ENCODE data around the gene MGMT. TPM values are rescaled to one million over a fixed set of nuclear protein-coding genes. Genes with fewer than 3 reads are reported as not detected.

The MGMT gene
- total RNA-seq, 2 experiments from 2014 or later, result 24.6 to 26.0 TPM

DNA sequence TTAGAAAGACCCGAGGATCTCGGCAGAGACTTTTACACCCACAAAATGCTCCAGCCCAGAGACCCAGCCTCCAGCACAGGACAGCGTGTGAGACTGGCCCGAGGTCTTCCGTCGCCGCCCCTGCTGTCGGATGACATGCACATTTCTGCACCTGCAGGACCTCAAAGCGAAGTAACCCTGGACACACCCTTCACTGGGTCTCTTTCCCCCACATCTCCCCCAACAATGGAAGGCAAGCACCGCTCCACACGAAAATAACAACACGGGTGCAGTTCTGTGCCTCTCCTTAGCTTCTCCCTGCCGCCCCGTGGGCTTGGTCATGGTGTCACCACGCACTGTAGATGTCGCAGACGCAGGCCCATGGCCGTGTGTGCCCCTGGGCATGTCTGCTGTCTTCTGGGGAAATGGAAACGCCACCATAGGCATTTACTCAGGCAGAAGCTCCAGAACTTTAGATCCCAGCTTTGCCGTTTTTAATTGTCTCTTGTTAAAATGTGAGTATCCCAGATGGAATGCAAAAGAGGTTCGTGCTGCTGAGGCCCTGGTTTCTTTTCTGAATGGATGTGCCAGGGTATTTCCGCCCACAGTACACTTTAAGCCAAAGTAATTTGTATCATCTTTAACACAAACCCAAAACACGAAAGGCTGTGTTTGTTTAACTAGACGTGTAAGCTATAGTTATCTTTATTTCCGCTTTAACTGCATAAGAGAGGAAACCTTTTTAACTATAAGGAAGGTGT lies 237.9 kb downstream of the MGMT start:
- H3K27ac Mint-ChIP-seq, result no peak overlapping the region
- no peak for DNase-seq
- intact Hi-C loops (cut with micrococcal nuclease), result no loop called here
- CTCF ChIA-PET, result no interaction called here
- H3K4me3 Mint-ChIP-seq, result no peak overlapping the region
- peaks cover 29% of the 10 kb centered on the region for H3K36me3 Mint-ChIP-seq (ENCODE audit: low read depth)
- H3K27me3 Mint-ChIP-seq (ENCODE audit: low read depth), result no peaks in the 10 kb centered on the region
- peaks cover 9% of the 10 kb centered on the region for H3K4me1 Mint-ChIP-seq (ENCODE audit: low read depth)
- H3K9me3 Mint-ChIP-seq, result no peaks in the 10 kb centered on the region

- intact Hi-C loops (cut with micrococcal nuclease), result no loop called here
- H3K4me1 Mint-ChIP-seq (ENCODE audit: low read depth), result peaks cover 9% of the 10 kb centered on the region
- H3K27me3 Mint-ChIP-seq (ENCODE audit: low read depth), result no peaks in the 10 kb centered on the region
- CTCF ChIA-PET, result no interaction called here
- H3K27ac Mint-ChIP-seq, result no peak overlapping the region
- H3K36me3 Mint-ChIP-seq (ENCODE audit: low read depth), result peaks cover 28% of the 10 kb centered on the region
- H3K9me3 Mint-ChIP-seq, result no peaks in the 10 kb centered on the region
- DNase-seq, result no peak
- H3K4me3 Mint-ChIP-seq, result no peak overlapping the region
Observed at GRCh38 chr10:129705676-129706075, 238.6 kb downstream of the MGMT start.

DNA sequence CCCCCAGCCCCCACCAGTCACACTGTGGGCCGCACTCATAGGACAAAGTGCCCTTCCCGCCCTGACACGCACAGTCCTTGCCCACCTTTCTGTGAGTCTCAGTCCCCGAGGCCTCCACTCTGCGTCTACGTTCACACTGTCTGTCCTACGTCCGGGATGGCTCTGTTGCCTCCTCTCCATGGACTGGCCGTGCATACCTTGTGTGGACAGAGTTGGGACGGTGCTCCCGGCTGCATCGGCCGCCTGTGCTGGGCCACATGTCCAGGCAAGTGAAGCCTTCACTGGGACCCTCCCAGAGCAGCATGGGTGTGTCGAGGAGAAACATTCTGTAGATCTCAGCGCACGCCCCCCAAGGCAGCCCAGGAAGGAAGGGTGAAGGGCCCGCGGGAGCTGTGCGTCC lies 239.0 kb downstream of the MGMT start:
- no peaks in the 10 kb centered on the region for H3K9me3 Mint-ChIP-seq
- no peaks in the 10 kb centered on the region for H3K27me3 Mint-ChIP-seq (ENCODE audit: low read depth)
- DNase-seq, result no peak
- CTCF ChIA-PET, result no interaction called here
- no peak overlapping the region for H3K4me3 Mint-ChIP-seq
- H3K36me3 Mint-ChIP-seq (ENCODE audit: low read depth), result peaks cover 29% of the 10 kb centered on the region
- intact Hi-C loops (cut with micrococcal nuclease), result no loop called here
- no peak overlapping the region for H3K27ac Mint-ChIP-seq
- peaks cover 9% of the 10 kb centered on the region for H3K4me1 Mint-ChIP-seq (ENCODE audit: low read depth)

DNA sequence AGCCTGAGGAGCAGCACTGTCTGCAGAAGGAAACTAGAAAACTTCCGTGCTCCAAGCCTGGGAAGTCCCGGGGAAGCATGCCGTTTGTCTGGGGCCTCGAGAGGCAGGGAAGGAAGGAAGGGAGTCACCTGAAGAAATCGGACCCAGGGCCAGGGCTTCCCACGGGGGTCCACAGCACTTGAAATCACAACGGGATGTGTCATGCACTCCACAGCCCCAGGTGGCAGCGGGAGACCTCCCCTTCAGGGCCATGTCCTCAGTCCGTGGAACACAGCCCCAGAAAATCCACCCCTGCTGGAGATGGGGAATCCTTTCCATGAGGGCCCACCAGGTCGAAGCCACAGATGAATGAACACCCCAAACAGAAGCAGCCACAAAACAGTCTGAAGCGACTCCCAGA lies 239.5 kb downstream of the MGMT start:
- CTCF ChIA-PET, result no interaction called here
- DNase-seq, result no peak
- H3K36me3 Mint-ChIP-seq (ENCODE audit: low read depth), result peaks cover 33% of the 10 kb centered on the region
- intact Hi-C loops (cut with micrococcal nuclease), result no loop called here
- H3K9me3 Mint-ChIP-seq, result no peaks in the 10 kb centered on the region
- peaks cover 9% of the 10 kb centered on the region for H3K4me1 Mint-ChIP-seq (ENCODE audit: low read depth)
- no peaks in the 10 kb centered on the region for H3K27me3 Mint-ChIP-seq (ENCODE audit: low read depth)
- H3K4me3 Mint-ChIP-seq, result no peak overlapping the region
- H3K27ac Mint-ChIP-seq, result no peak overlapping the region

DNA sequence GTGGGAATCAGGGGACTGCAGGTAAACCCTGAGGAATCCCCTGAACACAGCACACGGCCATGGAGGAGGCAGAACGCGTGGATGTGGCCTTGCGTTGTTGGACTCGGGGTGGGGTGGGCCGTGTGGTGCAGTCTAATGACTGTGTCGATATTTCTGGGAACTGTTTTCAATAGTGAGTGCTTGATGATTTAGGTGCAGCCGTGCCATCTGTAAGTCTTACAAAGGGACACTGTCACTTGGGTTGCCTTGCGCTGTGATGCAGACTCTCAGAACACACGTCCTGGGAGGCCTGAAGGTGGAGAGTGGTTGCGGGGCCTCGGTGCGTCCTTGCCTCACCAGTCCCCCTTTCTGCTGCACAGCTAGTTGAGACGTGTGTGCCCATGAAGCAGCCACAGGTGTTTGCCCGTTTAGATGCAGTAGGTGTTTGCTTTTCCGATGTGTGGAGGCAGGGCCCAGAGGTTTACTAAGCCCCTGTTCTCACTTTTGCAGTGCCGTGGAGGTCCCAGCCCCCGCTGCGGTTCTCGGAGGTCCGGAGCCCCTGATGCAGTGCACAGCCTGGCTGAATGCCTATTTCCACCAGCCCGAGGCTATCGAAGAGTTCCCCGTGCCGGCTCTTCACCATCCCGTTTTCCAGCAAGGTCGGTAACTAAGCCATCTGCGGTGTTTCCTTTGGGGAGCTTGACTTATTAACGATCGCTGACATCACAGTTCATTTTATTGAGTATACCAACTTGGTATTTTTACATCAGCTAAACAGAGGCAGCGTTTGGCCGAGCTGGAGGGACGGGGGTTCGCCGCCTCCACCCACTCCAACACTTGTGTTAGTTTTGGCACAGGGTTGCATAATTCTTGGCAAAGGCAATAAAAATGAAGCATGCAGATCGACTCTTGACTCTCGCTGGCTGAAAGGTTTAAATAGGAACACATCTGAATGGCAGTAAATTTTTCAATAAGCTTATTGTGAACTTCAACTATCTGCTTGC lies 240.7 kb downstream of the MGMT start:
- CTCF ChIA-PET, result no interaction called here
- peaks cover 36% of the 10 kb centered on the region for H3K36me3 Mint-ChIP-seq (ENCODE audit: low read depth)
- H3K27me3 Mint-ChIP-seq (ENCODE audit: low read depth), result no peaks in the 10 kb centered on the region
- H3K27ac Mint-ChIP-seq, result no peak overlapping the region
- H3K4me1 Mint-ChIP-seq (ENCODE audit: low read depth), result peaks cover 6% of the 10 kb centered on the region
- DNase-seq, result no peak
- no peaks in the 10 kb centered on the region for H3K9me3 Mint-ChIP-seq
- H3K4me3 Mint-ChIP-seq, result no peak overlapping the region
- intact Hi-C loops (cut with micrococcal nuclease), result no loop called here

DNA sequence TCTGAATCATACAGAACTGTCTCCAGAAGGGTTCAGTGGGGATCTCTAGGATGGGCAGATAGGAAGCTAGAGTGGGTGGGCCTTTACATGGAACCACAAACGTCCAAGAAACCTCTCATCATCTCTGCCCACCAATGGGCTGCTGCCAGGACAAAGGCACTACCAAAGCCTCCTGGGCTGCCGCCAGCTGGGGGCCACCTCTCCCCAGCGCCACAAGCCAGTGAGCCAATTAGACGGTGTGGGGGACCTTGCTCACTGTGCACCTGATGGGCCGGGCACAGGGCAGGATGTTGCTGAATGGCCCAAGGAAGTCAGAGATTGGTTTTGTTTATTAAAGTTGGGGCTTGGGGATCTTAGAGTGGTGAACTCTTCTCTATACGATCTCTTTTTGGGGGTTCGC lies 242.1 kb downstream of the MGMT start:
- H3K4me1 Mint-ChIP-seq (ENCODE audit: low read depth), result peaks cover 3% of the 10 kb centered on the region
- no peak overlapping the region for H3K27ac Mint-ChIP-seq
- CTCF ChIA-PET, result no interaction called here

DNA sequence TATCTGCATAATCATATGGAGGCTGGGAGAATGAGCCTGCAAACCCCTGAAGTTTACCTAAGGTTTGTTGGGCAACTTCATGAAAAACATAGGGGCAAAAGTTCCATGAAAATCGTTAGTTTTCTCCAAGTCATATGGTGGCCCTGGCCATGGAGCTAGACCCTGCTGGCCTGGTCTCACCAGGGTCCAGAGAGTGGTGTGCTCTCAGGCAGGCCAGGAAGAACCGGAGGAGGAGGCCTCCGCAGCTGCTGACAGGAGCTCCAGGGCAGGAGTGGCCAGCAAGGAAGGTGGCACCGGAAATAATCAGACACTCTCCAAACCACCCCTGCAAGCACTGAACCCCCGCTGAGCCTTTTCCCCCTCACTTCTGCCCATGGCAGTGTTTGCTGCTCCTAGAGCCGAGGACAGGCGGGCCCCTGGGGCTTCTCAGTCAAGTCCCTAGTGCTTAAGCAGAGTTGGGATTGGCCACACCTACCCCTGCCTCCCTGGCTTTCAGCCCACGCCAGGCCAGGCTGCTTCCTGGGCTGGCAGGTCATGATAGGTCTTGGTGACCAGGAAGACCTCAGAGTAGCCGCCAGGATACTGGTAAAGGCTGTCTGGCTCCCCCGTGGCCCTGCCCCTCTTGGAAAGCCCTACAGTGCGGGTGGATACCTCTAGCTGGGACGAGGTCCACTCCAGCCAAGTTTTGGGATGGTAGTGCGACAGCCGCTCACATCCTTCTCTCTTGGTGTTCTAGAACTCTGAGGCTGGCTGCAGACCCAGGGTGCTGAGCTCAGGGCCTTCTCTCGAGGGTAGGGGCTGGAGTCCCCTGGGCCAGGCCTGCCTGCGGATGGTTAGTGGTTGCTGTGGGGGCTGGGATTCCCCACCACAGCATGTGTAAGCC lies 242.8 kb downstream of the MGMT start:
- no peak for DNase-seq
- no peaks in the 10 kb centered on the region for H3K9me3 Mint-ChIP-seq
- H3K36me3 Mint-ChIP-seq (ENCODE audit: low read depth), result peaks cover 40% of the 10 kb centered on the region
- H3K27ac Mint-ChIP-seq, result no peak overlapping the region
- CTCF ChIA-PET, result no interaction called here
- peaks cover under 1% of the 10 kb centered on the region for H3K4me1 Mint-ChIP-seq (ENCODE audit: low read depth)
- H3K4me3 Mint-ChIP-seq, result no peak overlapping the region
- intact Hi-C loops (cut with micrococcal nuclease), result no loop called here
- no peaks in the 10 kb centered on the region for H3K27me3 Mint-ChIP-seq (ENCODE audit: low read depth)

More for the DNA sequence above, 242.1 kb downstream of the MGMT start:
- no peak for DNase-seq
- Mint-ChIP-seq H3K4me3 (no peak overlapping the region), H3K27me3 (ENCODE audit: low read depth) (no peaks in the 10 kb centered on the region), H3K9me3 (no peaks in the 10 kb centered on the region), H3K36me3 (ENCODE audit: low read depth) (peaks cover 44% of the 10 kb centered on the region)
- intact Hi-C loops (cut with micrococcal nuclease), result no loop called here

- H3K9me3 Mint-ChIP-seq, result no peaks in the 10 kb centered on the region
- H3K4me1 Mint-ChIP-seq (ENCODE audit: low read depth), result no peaks in the 10 kb centered on the region
- DNase-seq, result no peak
- H3K36me3 Mint-ChIP-seq (ENCODE audit: low read depth), result peaks cover 37% of the 10 kb centered on the region
- no peak overlapping the region for H3K4me3 Mint-ChIP-seq
- CTCF ChIA-PET, result no interaction called here
- intact Hi-C loops (cut with micrococcal nuclease), result no loop called here
- H3K27me3 Mint-ChIP-seq (ENCODE audit: low read depth), result no peaks in the 10 kb centered on the region
- H3K27ac Mint-ChIP-seq, result no peak overlapping the region
Observed at GRCh38 chr10:129710510-129710847, 243.4 kb downstream of the MGMT start.

DNA sequence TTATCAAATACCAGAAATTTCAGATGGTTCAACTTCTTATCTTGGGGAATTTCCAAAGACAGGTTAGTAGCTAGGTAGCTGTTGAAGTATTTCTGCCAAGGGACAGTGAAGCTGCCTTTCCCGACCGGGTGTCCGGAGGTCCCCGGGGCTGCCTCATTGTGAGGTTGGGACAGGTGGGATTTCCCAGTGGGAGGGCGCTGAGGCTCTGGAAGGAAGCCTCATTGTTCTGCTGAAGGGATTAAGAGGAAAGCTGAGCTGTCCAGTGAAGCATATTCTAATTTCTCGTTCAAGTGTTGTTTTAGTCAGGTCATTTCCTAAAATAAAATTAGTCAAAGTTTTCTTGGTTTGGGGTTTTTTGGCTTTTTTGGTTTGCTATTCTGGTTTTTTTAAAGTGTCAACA lies 244.2 kb downstream of the MGMT start:
- no peaks in the 10 kb centered on the region for H3K4me1 Mint-ChIP-seq (ENCODE audit: low read depth)
- H3K9me3 Mint-ChIP-seq, result no peaks in the 10 kb centered on the region
- CTCF ChIA-PET, result no interaction called here
- no peaks in the 10 kb centered on the region for H3K27me3 Mint-ChIP-seq (ENCODE audit: low read depth)
- H3K4me3 Mint-ChIP-seq, result no peak overlapping the region
- intact Hi-C loops (cut with micrococcal nuclease), result no loop called here
- peaks cover 40% of the 10 kb centered on the region for H3K36me3 Mint-ChIP-seq (ENCODE audit: low read depth)
- DNase-seq, result no peak
- H3K27ac Mint-ChIP-seq, result no peak overlapping the region

- H3K27me3 Mint-ChIP-seq (ENCODE audit: low read depth), result no peaks in the 10 kb centered on the region
- no peak overlapping the region for H3K27ac Mint-ChIP-seq
- H3K4me1 Mint-ChIP-seq (ENCODE audit: low read depth), result no peaks in the 10 kb centered on the region
- intact Hi-C loops (cut with micrococcal nuclease), result no loop called here
- DNase-seq, result no peak
- H3K36me3 Mint-ChIP-seq (ENCODE audit: low read depth), result peaks cover 44% of the 10 kb centered on the region
- peaks cover 1% of the 10 kb centered on the region for H3K9me3 Mint-ChIP-seq
- H3K4me3 Mint-ChIP-seq, result no peak overlapping the region
- CTCF ChIA-PET, result no interaction called here
Observed at GRCh38 chr10:129712000-129712399, 245.0 kb downstream of the MGMT start.

DNA sequence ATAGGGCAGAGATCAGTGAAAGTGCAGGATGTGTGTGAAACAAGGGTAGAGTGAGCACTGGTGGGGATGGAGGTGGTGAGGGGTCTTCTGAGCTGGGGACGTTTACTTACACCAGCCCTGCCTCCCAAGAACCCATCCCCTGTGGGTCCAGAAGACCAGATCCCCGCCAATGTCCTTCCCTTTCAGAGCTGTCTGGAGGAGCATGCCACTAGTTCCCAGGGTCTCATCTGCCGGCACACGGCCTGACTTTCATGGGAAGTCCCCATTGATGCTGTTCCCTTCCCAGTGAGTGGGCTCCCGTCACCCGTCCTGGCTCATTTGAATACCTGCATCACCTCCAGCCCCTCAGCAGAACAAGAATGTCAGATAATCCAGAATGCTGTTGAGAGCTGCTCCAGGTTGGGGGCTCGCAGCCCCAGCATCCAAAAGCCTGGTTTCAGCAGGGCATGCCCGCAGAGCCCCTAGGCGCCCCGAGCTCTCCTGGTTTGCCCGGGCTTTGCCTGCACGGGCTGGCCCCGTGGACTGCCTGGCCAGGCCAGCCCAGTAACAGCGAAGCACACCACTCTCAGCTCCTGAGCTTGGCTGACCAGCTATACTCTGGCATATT lies 246.7 kb downstream of the MGMT start:
- Mint-ChIP-seq H3K36me3 (ENCODE audit: low read depth) (peaks cover 46% of the 10 kb centered on the region), H3K27me3 (ENCODE audit: low read depth) (no peaks in the 10 kb centered on the region), H3K27ac (no peak overlapping the region), H3K4me3 (no peak overlapping the region), H3K4me1 (ENCODE audit: low read depth) (no peaks in the 10 kb centered on the region), H3K9me3 (peaks cover 3% of the 10 kb centered on the region)
- DNase-seq, result no peak
- CTCF ChIA-PET, result no interaction called here
- intact Hi-C loops (cut with micrococcal nuclease), result no loop called here

GRCh38 chr10:129715805-129716204 lies 248.8 kb downstream of the MGMT start:
- intact Hi-C loops (cut with micrococcal nuclease), result no loop called here
- Mint-ChIP-seq H3K27me3 (ENCODE audit: low read depth) (no peaks in the 10 kb centered on the region), H3K36me3 (ENCODE audit: low read depth) (peaks cover 56% of the 10 kb centered on the region), H3K9me3 (peaks cover 13% of the 10 kb centered on the region), H3K4me1 (ENCODE audit: low read depth) (no peaks in the 10 kb centered on the region), H3K4me3 (no peak overlapping the region), H3K27ac (no peak overlapping the region)
- DNase-seq, result no peak
- CTCF ChIA-PET, result no interaction called here

Measured in activated naive CD4-positive, alpha-beta T cell treated with anti-CD3 and anti-CD28 coated beads for 36 hours (primary cell).